ENCODE data around the gene FOXJ2.
A peak's percentile ranks its signal among the peaks of the same experiment; 100 is the strongest.
"Not testable (repeated sequence)": the region's sequence is repeated elsewhere in the genome, so short reads cannot be mapped to it uniquely, and the experiment has no call there.

Gene FOXJ2

GRCh38 chr12:8012651-8013309 lies 19.7 kb upstream of the FOXJ2 start:
- Histone ChIP-seq H3K9me3 (ENCODE audit: control extremely low read depth in 1 of 5, control insufficient read depth in 4 of 5, insufficient read depth in 2 of 5, low read depth in 1 of 5, low read length in 4 of 5) (no peaks in the 10 kb centered on the region), H3K4me1 (ENCODE audit: control extremely low read depth in 1 of 4, control insufficient read depth in 4 of 4, insufficient read depth in 4 of 4, low read length in 3 of 4) (no peaks in the 10 kb centered on the region), H3K27ac (ENCODE audit: insufficient read depth in 1 of 2, low read depth in 1 of 2, low read length in 2 of 2, poor library complexity in 1 of 2, severe bottlenecking in 2 of 2) (no peak overlapping the region), H3K4me3 (ENCODE audit: control insufficient read depth in 1 of 7, extremely low read depth in 1 of 7, insufficient read depth in 4 of 7, low read depth in 2 of 7, low read length in 6 of 7) (no peak overlapping the region), H3K36me3 (ENCODE audit: control insufficient read depth in 4 of 4, insufficient read depth in 4 of 4, low read length in 3 of 4) (no peaks in the 10 kb centered on the region), H3K27me3 (replicated peaks in 2 of 5; ENCODE audit: control insufficient read depth in 4 of 5, insufficient read depth in 5 of 5, low read length in 4 of 5) (no peaks in the 10 kb centered on the region)
- POLR2A ChIA-PET, result no interaction called here
- CTCF ChIA-PET, result interaction anchor here (1.5 to 1.8 kb wide), 2 partner anchors 18 to 79 kb away, joined by 3 to 5 read pairs; no protein-coding TSS in a partner anchor
- WGBS (ENCODE audit: insufficient coverage), result 93% methylated on average over 7 of the region's 7 CpGs
- DNase-seq, result peak in 1 of 3 donors; percentile 69

GRCh38 chr12:8014836-8015235 lies 17.7 kb upstream of the FOXJ2 start:
- Histone ChIP-seq H3K4me3 (ENCODE audit: control insufficient read depth in 1 of 7, extremely low read depth in 1 of 7, insufficient read depth in 4 of 7, low read depth in 2 of 7, low read length in 6 of 7) (no peak overlapping the region), H3K27ac (ENCODE audit: insufficient read depth in 1 of 2, low read depth in 1 of 2, low read length in 2 of 2, poor library complexity in 1 of 2, severe bottlenecking in 2 of 2) (no peak overlapping the region), H3K27me3 (replicated peaks in 2 of 5; ENCODE audit: control insufficient read depth in 4 of 5, insufficient read depth in 5 of 5, low read length in 4 of 5) (no peaks in the 10 kb centered on the region), H3K4me1 (ENCODE audit: control extremely low read depth in 1 of 4, control insufficient read depth in 4 of 4, insufficient read depth in 4 of 4, low read length in 3 of 4) (peaks cover 0 to 17% (median 16%) of the 10 kb centered on the region in 4 experiments), H3K9me3 (ENCODE audit: control extremely low read depth in 1 of 5, control insufficient read depth in 4 of 5, insufficient read depth in 2 of 5, low read depth in 1 of 5, low read length in 4 of 5) (no peaks in the 10 kb centered on the region), H3K36me3 (ENCODE audit: control insufficient read depth in 4 of 4, insufficient read depth in 4 of 4, low read length in 3 of 4) (no peaks in the 10 kb centered on the region)
- ChIA-PET POLR2A (no interaction called here), CTCF (interaction anchor here (0.9 to 2.0 kb wide), 2 partner anchors 21 to 24 kb away, joined by 3 to 5 read pairs; no protein-coding TSS in a partner anchor)
- DNase-seq, result no peak
- WGBS (ENCODE audit: insufficient coverage), result 96% methylated on average over 14 of the region's 18 CpGs

- H3K9me3 ChIP-seq (ENCODE audit: control extremely low read depth in 1 of 5, control insufficient read depth in 4 of 5, insufficient read depth in 2 of 5, low read depth in 1 of 5, low read length in 4 of 5); CTCF ChIA-PET; H3K27me3 ChIP-seq (replicated peaks in 2 of 5; ENCODE audit: control insufficient read depth in 4 of 5, insufficient read depth in 5 of 5, low read length in 4 of 5); H3K36me3 ChIP-seq (ENCODE audit: control insufficient read depth in 4 of 4, insufficient read depth in 4 of 4, low read length in 3 of 4); DNase-seq; H3K27ac ChIP-seq (ENCODE audit: insufficient read depth in 1 of 2, low read depth in 1 of 2, low read length in 2 of 2, poor library complexity in 1 of 2, severe bottlenecking in 2 of 2); POLR2A ChIA-PET: not testable (repeated sequence)
- Histone ChIP-seq H3K4me1 (ENCODE audit: control extremely low read depth in 1 of 4, control insufficient read depth in 4 of 4, insufficient read depth in 4 of 4, low read length in 3 of 4) (peaks cover 0 to 17% (median 16%) of the 10 kb centered on the region in 4 experiments), H3K4me3 (ENCODE audit: control insufficient read depth in 1 of 7, extremely low read depth in 1 of 7, insufficient read depth in 4 of 7, low read depth in 2 of 7, low read length in 6 of 7) (peak overlapping the region in 6 of 7 experiments; percentile 43 to 71 (median 69))
- WGBS (ENCODE audit: insufficient coverage), result 80% methylated on average over 7 of the region's 16 CpGs
Measured at GRCh38 chr12:8018213-8018612, 14.3 kb upstream of the FOXJ2 start.

GRCh38 chr12:8018666-8019581 lies 13.6 kb upstream of the FOXJ2 start:
- POLR2A ChIA-PET, result no interaction called here
- CTCF ChIA-PET, result no interaction called here
- peak overlapping the region; percentile 42 to 71 (median 68) for H3K4me3 ChIP-seq (ENCODE audit: control insufficient read depth in 1 of 7, extremely low read depth in 1 of 7, insufficient read depth in 4 of 7, low read depth in 2 of 7, low read length in 6 of 7)

GRCh38 chr12:8026291-8026900 lies 6.1 kb upstream of the FOXJ2 start:
- Histone ChIP-seq H3K4me3 (ENCODE audit: control insufficient read depth in 1 of 7, extremely low read depth in 1 of 7, insufficient read depth in 4 of 7, low read depth in 2 of 7, low read length in 6 of 7) (peak overlapping the region; percentile 50 to 93 (median 86)), H3K27ac (ENCODE audit: insufficient read depth in 1 of 2, low read depth in 1 of 2, low read length in 2 of 2, poor library complexity in 1 of 2, severe bottlenecking in 2 of 2) (peak overlapping the region; percentile 94 to 95), H3K27me3 (replicated peaks in 2 of 5; ENCODE audit: control insufficient read depth in 4 of 5, insufficient read depth in 5 of 5, low read length in 4 of 5) (no peaks in the 10 kb centered on the region), H3K4me1 (ENCODE audit: control extremely low read depth in 1 of 4, control insufficient read depth in 4 of 4, insufficient read depth in 4 of 4, low read length in 3 of 4) (peaks cover 3 to 16% (median 9%) of the 10 kb centered on the region in 4 experiments), H3K36me3 (ENCODE audit: control insufficient read depth in 4 of 4, insufficient read depth in 4 of 4, low read length in 3 of 4) (no peaks in the 10 kb centered on the region), H3K9me3 (ENCODE audit: control extremely low read depth in 1 of 5, control insufficient read depth in 4 of 5, insufficient read depth in 2 of 5, low read depth in 1 of 5, low read length in 4 of 5) (no peaks in the 10 kb centered on the region)
- 0% methylated on average over 18 of the region's 27 CpGs for WGBS (ENCODE audit: insufficient coverage)
- CTCF ChIA-PET, result interaction anchor here (1.3 to 2.4 kb wide), 2 partner anchors 11 to 40 kb away, joined by 7 to 12 read pairs; partner anchors contain the start of gene C3AR1
- DNase-seq, result peak; percentile 99
- POLR2A ChIA-PET, result interaction anchor here (0.9 kb wide), 1 partner anchor 39 kb away, joined by 3 read pairs; no protein-coding TSS in a partner anchor

More at GRCh38 chr12:8018666-8019581, 13.6 kb upstream of the FOXJ2 start:
- Histone ChIP-seq H3K36me3 (ENCODE audit: control insufficient read depth in 4 of 4, insufficient read depth in 4 of 4, low read length in 3 of 4) (no peaks in the 10 kb centered on the region), H3K27ac (ENCODE audit: insufficient read depth in 1 of 2, low read depth in 1 of 2, low read length in 2 of 2, poor library complexity in 1 of 2, severe bottlenecking in 2 of 2) (no peak overlapping the region), H3K27me3 (replicated peaks in 2 of 5; ENCODE audit: control insufficient read depth in 4 of 5, insufficient read depth in 5 of 5, low read length in 4 of 5) (no peaks in the 10 kb centered on the region), H3K9me3 (ENCODE audit: control extremely low read depth in 1 of 5, control insufficient read depth in 4 of 5, insufficient read depth in 2 of 5, low read depth in 1 of 5, low read length in 4 of 5) (no peaks in the 10 kb centered on the region), H3K4me1 (ENCODE audit: control extremely low read depth in 1 of 4, control insufficient read depth in 4 of 4, insufficient read depth in 4 of 4, low read length in 3 of 4) (peaks cover 0 to 18% (median 17%) of the 10 kb centered on the region in 4 experiments)
- 0% methylated on average over 44 of the region's 58 CpGs for WGBS (ENCODE audit: insufficient coverage)
- peak; percentile 75 to 90 (median 78) for DNase-seq

- WGBS (ENCODE audit: insufficient coverage), result 80% methylated on average over 3 of the region's 5 CpGs
- POLR2A ChIA-PET, result interaction anchor here (0.6 kb wide), 1 partner anchor 22 kb away, joined by 3 read pairs; no protein-coding TSS in a partner anchor
- Histone ChIP-seq H3K27ac (ENCODE audit: insufficient read depth in 1 of 2, low read depth in 1 of 2, low read length in 2 of 2, poor library complexity in 1 of 2, severe bottlenecking in 2 of 2) (peak overlapping the region in 1 of 2 experiments; percentile 95), H3K4me1 (ENCODE audit: control extremely low read depth in 1 of 4, control insufficient read depth in 4 of 4, insufficient read depth in 4 of 4, low read length in 3 of 4) (peaks cover 6 to 25% (median 16%) of the 10 kb centered on the region in 4 experiments), H3K36me3 (ENCODE audit: control insufficient read depth in 4 of 4, insufficient read depth in 4 of 4, low read length in 3 of 4) (no peaks in the 10 kb centered on the region), H3K4me3 (ENCODE audit: control insufficient read depth in 1 of 7, extremely low read depth in 1 of 7, insufficient read depth in 4 of 7, low read depth in 2 of 7, low read length in 6 of 7) (peak overlapping the region in 1 of 7 experiments; percentile 90), H3K27me3 (replicated peaks in 2 of 5; ENCODE audit: control insufficient read depth in 4 of 5, insufficient read depth in 5 of 5, low read length in 4 of 5) (no peaks in the 10 kb centered on the region), H3K9me3 (ENCODE audit: control extremely low read depth in 1 of 5, control insufficient read depth in 4 of 5, insufficient read depth in 2 of 5, low read depth in 1 of 5, low read length in 4 of 5) (no peaks in the 10 kb centered on the region)
- CTCF ChIA-PET, result interaction anchor here (0.8 to 2.4 kb wide), 5 partner anchors 10 to 47 kb away, joined by 3 to 12 read pairs (median 5); partner anchors contain the start of gene C3AR1
- no peak for DNase-seq
Measured at GRCh38 chr12:8027856-8028255, 4.7 kb upstream of the FOXJ2 start.
